Endothelial cell of umbilical vein (primary cell): ENCODE data around the gene SEMA3G. TPM values are rescaled to one million over a fixed set of nuclear protein-coding genes. Genes with fewer than 3 reads are reported as not detected.

Experiments used
- BruUV-seq: library from RNA; stranded (reverse); fragments of 400-500 nt; replicated peaks from 2 replicates; lab custom pipeline; 2021; lab: Mats Ljungman, UMichigan
- CTCF ChIA-PET: fragments of 300-600, 350-600 bp; sonication (Branson Sonifier 250); formaldehyde crosslinking; loops from one replicate; lab custom pipeline; 2021; ENCODE audit warnings: antibody characterized with exemption, inconsistent platforms; lab: Charles Lee
- POLR2A ChIA-PET: fragments of 300-600, 350-600 bp; sonication (Branson Sonifier 250); formaldehyde crosslinking; loops from one replicate; lab custom pipeline; 2021; ENCODE audit warnings: antibody characterized with exemption, inconsistent platforms; lab: Charles Lee
- DNase-seq: peaks from one replicate; pipeline ENCODE4 v3.0.0-alpha.2; 2011; ENCODE audit warnings: low read depth, low spot score
- FAIRE-seq: peaks from 2 replicates; lab custom pipeline; 2011; peaks lifted over from hg19 to GRCh38; lab: Jason Lieb, UNC
- H2AFZ ChIP-seq: 2 replicates; pipeline ENCODE4 v1.6.0; 2012; ENCODE audit warnings: low read depth, low read length, control low read depth, inconsistent platforms
- H3K27ac ChIP-seq: 2 replicates; pipeline ENCODE4 v1.5.1; 2011; ENCODE audit warnings: low read depth, mild to moderate bottlenecking, control low read depth, low read length, moderate library complexity; ENCODE audit not compliant: insufficient read depth
- H3K27me3 ChIP-seq, 2 experiments: 2 replicates each; pipeline versions ENCODE4 v1.6.0 to v1.6.1; 2011; ENCODE audit warnings: low read length in 2 of 2, mixed read lengths in 1 of 2; ENCODE audit not compliant: control insufficient read depth in 2 of 2, insufficient read depth in 2 of 2
- H3K36me3 ChIP-seq, 2 experiments: 2 replicates in 1 of 2; 3 replicates in 1 of 2; pipeline ENCODE4 v1.5.1; 2011; ENCODE audit warnings: low read length in 2 of 2, mild to moderate bottlenecking in 1 of 2, moderate library complexity in 1 of 2; ENCODE audit not compliant: control insufficient read depth in 2 of 2, insufficient read depth in 2 of 2; ENCODE audit errors: extremely low read depth in 1 of 2
- H3K4me1 ChIP-seq: 3 replicates; pipeline ENCODE4 v1.5.1; 2011; ENCODE audit warnings: mild to moderate bottlenecking, low read length; ENCODE audit not compliant: control insufficient read depth, insufficient read depth; ENCODE audit errors: extremely low read depth
- H3K4me2 ChIP-seq: 2 replicates; pipeline ENCODE4 v1.6.1; 2011; ENCODE audit warnings: low read length, control low read depth, mixed read lengths; ENCODE audit not compliant: insufficient read depth
- H3K4me3 ChIP-seq, 3 experiments: fragments of 200-600 bp in 1 of 3; sonication (generic), shearing (Covaris generic) in 1 of 3; replicated peaks in 1 of 3; 2 replicates each; pipeline ENCODE4 v1.5.1; 2011 to 2016; ENCODE audit warnings: control low read depth in 3 of 3, low read length in 3 of 3, mild to moderate bottlenecking in 2 of 3, inconsistent platforms in 1 of 3, low read depth in 1 of 3, moderate library complexity in 1 of 3; ENCODE audit not compliant: insufficient read depth in 1 of 3
- H3K79me2 ChIP-seq: 2 replicates; pipeline ENCODE4 v1.6.0; 2012; ENCODE audit warnings: low read length, inconsistent platforms; ENCODE audit not compliant: control insufficient read depth, insufficient read depth
- H3K9ac ChIP-seq: replicated peaks from 2 replicates; pipeline ENCODE3; 2011; ENCODE audit warnings: low read length, control low read depth; ENCODE audit not compliant: insufficient read depth; ENCODE audit errors: extremely low read depth
- H3K9me1 ChIP-seq: replicated peaks from 3 replicates; pipeline ENCODE4 v1.6.0; 2011; ENCODE audit warnings: mild to moderate bottlenecking, low read length; ENCODE audit not compliant: control insufficient read depth, insufficient read depth; ENCODE audit errors: extremely low read depth
- H3K9me3 ChIP-seq: replicated peaks from 2 replicates; pipeline ENCODE4 v1.5.1; 2012; ENCODE audit warnings: low read length, inconsistent platforms; ENCODE audit not compliant: control insufficient read depth, insufficient read depth
- H4K20me1 ChIP-seq: replicated peaks from 2 replicates; pipeline ENCODE3; 2011; ENCODE audit warnings: mild to moderate bottlenecking, low read length; ENCODE audit not compliant: control insufficient read depth, insufficient read depth; ENCODE audit errors: extremely low read depth
- CTCF ChIP-seq, 2 donors: IDR thresholded peaks; 1 replicate in 1 of 2; 2 replicates in 1 of 2; pipeline ENCODE4 v1.5.1; 2011; ENCODE audit warnings: low read length in 2 of 2, mild to moderate bottlenecking in 2 of 2, moderate library complexity in 2 of 2, control low read depth in 1 of 2, inconsistent platforms in 1 of 2, low read depth in 1 of 2; ENCODE audit not compliant: insufficient read depth in 1 of 2; ENCODE audit errors: extremely low read depth in 1 of 2
- EZH2 ChIP-seq: IDR thresholded peaks from 2 replicates; pipeline ENCODE4 v1.6.1; 2012; ENCODE audit warnings: borderline replicate concordance, low read depth, mild to moderate bottlenecking, moderate library complexity, low read length, inconsistent platforms; ENCODE audit not compliant: severe bottlenecking
- FOS ChIP-seq: IDR thresholded peaks from 2 replicates; pipeline ENCODE4 v1.6.1; 2011; ENCODE audit warnings: mild to moderate bottlenecking, low read length, moderate library complexity, borderline replicate concordance; ENCODE audit not compliant: insufficient read depth
- JUN ChIP-seq: IDR thresholded peaks from 2 replicates; pipeline ENCODE4 v1.6.1; 2011; ENCODE audit warnings: borderline replicate concordance, low read depth; ENCODE audit not compliant: insufficient read length, insufficient read depth
- MAX ChIP-seq: IDR thresholded peaks from 2 replicates; pipeline ENCODE4 v1.6.1; 2011; ENCODE audit not compliant: insufficient read depth, insufficient read length
- MYC ChIP-seq: IDR thresholded peaks from one replicate; pipeline ENCODE4 v1.6.1; 2011; ENCODE audit warnings: mild to moderate bottlenecking, low read depth, low read length
- POLR2A ChIP-seq: IDR thresholded peaks from 2 replicates; pipeline ENCODE4 v1.6.1; 2012; ENCODE audit warnings: low read depth, mild to moderate bottlenecking, control low read depth, low read length
- dilution Hi-C: fragments of 300-500 bp; cut with MboI; formaldehyde crosslinking; loops from one replicate; pipeline ENCODE4 v1.15.0; 2019; ENCODE audit warnings: low sequenced_read_pairs; ENCODE audit not compliant: extremely low pct_ligation_motif_present
- intact Hi-C: fragments of 100-400 bp; cut with micrococcal nuclease; formaldehyde crosslinking; loops from one replicate; pipeline ENCODE4 v1.10.0; 2022
- polyA plus RNA-seq, 4 experiments: library from polyadenylated mRNA; depleted of rRNA in 3 of 4; stranded (reverse) in 3 of 4; unstranded in 1 of 4; fragments of >200 nt; gene quantifications; 2 replicates each; pipeline versions ENCODE4 v1.2.1 to v1.2.3, GENCODE V29; 2011 to 2012; ENCODE audit warnings: missing spikeins in 1 of 4
- total RNA-seq: library from RNA; stranded (reverse); gene quantifications from 2 replicates; pipeline ENCODE4 v1.2.3, GENCODE V29; 2021

SEMA3G gene
- total and polyA plus RNA-seq, 2 donors (not counting 3 experiments of a cell fraction or from before 2014, with no cell fraction given) = 22.6 to 27.9 TPM

DNA sequence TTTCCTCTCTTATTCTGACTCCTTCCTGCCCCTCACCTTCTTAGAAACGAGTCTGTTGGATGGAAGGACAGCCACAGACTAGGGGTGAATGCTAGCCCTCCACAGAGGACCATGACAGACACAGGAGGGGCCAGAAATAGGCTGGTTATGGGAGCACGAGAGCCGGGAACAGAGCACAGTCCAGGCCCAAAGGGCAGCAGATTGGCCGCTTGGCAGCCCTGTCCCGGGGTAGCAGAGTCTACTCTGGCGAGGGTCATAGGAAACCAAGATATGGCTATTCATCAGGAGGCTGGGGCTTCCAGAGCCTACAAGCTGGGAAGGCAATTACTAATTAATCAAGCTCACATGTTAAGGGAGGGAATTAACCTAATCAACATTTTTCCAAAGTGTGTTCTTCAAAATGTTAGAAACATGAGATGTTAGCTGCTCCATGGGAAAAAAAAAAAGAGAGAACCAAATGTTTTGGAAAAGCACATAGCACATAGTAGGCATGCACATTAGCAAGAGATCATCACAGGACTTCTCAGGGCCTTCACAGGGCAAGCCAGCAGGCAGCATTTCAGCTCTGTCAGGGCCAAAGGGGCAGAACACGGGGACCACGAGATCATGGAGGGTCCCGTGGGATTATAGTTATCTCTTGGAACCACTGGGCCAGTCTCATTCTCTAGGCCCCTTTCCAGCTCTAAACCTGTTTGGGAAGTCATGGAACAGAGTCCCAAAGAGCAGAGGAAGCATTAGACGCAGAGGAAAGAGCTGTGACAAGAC is 13.3 kb downstream of the SEMA3G start:
- H3K27ac ChIP-seq = no peak overlapping the region
- TF ChIP-seq FOS = no peak
- no peak for TF ChIP-seq MAX
- no peak for TF ChIP-seq JUN
- TF ChIP-seq CTCF (IDR thresholded peaks at IDR 0.05; ENCODE audit: extremely low read depth in 1 of 2, insufficient read depth in 1 of 2, low read depth in 1 of 2, low read length in 2 of 2) = no peak
- TF ChIP-seq POLR2A = no peak
- no peak for TF ChIP-seq MYC
- TF ChIP-seq EZH2 = no peak
- no peaks in the 10 kb centered on the region for H3K9me1 ChIP-seq
- no peaks in the 10 kb centered on the region for H4K20me1 ChIP-seq
- ChIA-PET POLR2A (no interaction called here), CTCF (interaction anchor here (1.0 to 3.2 kb wide), 3 partner anchors 15 to 211 kb away, joined by 4 to 26 read pairs (median 4); no protein-coding TSS in a partner anchor)
- H3K9ac ChIP-seq = no peak overlapping the region
- peaks cover 25% of the 10 kb centered on the region for H3K4me1 ChIP-seq
- H2AFZ ChIP-seq = no peak overlapping the region
- peaks cover 0 to 2% of the 10 kb centered on the region in 2 experiments for H3K36me3 ChIP-seq
- intact Hi-C loops = no loop called here
- no peaks in the 10 kb centered on the region for H3K9me3 ChIP-seq
- H3K27me3 ChIP-seq = no peaks in the 10 kb centered on the region
- BruUV-seq = no TSS peak
- DNase-seq = no peak
- H3K4me3 ChIP-seq = no peak overlapping the region
- H3K79me2 ChIP-seq = no peaks in the 10 kb centered on the region
- H3K4me2 ChIP-seq = no peak overlapping the region
- dilution Hi-C loops = no loop called here
- FAIRE-seq = no peak
